ENCODE data around the gene MYOCD.
A peak's percentile ranks its signal among the peaks of the same experiment; 100 is the strongest.
"Not testable (repeated sequence)": the region's sequence is repeated elsewhere in the genome, so short reads cannot be mapped to it uniquely, and the experiment has no call there.

MYOCD gene

DNA sequence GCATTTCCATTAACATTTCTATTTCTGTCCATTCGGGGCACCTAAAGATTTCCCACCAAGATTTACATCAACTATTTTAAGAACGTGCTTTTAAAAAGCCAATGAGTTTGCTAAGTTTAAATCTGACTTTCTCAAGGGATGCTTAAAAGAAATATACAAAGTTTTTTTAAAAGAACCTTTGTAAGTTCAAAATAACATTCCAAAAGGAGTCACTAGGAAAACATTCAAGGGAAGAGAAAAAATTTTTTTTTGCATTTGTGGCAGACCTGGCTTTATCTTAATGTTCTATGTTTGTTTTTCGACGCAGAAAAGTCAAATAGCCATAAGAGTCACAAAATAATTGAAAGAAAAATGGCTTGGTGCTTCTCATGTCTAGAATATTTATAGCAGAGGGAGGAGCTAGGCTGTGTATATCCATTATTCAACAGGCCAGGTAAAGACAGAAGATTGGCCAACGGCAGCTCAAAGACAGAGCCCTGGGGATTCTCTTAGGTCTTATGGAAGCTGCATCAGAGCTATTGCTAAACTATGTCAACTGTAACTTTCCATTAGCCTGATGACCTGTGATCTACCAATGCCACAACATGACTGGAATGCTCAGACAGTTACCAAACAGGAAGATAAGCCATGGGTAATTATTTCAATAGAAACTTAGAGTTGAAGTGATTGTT, 37.8 kb upstream of the MYOCD start:
- H3K4me3 ChIP-seq (ENCODE audit: low read depth, low read length), result no peak overlapping the region

DNA sequence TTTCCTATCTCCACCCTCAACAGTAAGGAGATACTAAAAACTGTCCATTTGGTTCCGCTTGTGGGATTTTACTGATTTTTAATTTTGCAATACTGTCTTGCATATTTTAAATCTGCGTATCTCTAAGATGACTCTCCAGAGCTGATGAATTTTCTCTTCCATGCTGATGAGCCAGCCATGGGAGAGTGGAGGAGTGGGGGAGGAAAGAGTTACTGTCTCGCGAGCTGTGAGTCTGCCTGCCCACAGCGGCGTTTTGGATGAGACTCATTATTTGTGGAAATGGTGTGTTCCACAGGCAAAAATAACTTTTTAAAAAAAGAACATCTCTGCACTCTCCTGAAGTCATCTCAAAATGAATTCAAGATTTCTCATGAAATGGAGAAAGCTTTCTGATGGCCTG, 34.6 kb upstream of the MYOCD start:
- no peak for TF ChIP-seq CTCF (IDR thresholded peaks at IDR 0.05; ENCODE audit: low read depth, low read length)
- H3K27ac ChIP-seq, result no peak overlapping the region
- H3K27me3 ChIP-seq (ENCODE audit: insufficient read depth, low read depth, severe bottlenecking), result no peaks in the 10 kb centered on the region
- H3K9me3 ChIP-seq (ENCODE audit: severe bottlenecking), result no peaks in the 10 kb centered on the region
- no peaks in the 10 kb centered on the region for H3K36me3 ChIP-seq
- DNase-seq, result no peak
- H3K4me3 ChIP-seq (ENCODE audit: low read depth, low read length), result no peak overlapping the region

More for the DNA sequence above, 37.8 kb upstream of the MYOCD start:
- H3K27ac ChIP-seq, result no peak overlapping the region
- H3K27me3 ChIP-seq (ENCODE audit: insufficient read depth, low read depth, severe bottlenecking), result no peaks in the 10 kb centered on the region
- TF ChIP-seq CTCF (IDR thresholded peaks at IDR 0.05; ENCODE audit: low read depth, low read length), result no peak
- no peak for DNase-seq
- no peaks in the 10 kb centered on the region for H3K36me3 ChIP-seq
- no peaks in the 10 kb centered on the region for H3K9me3 ChIP-seq (ENCODE audit: severe bottlenecking)

DNA sequence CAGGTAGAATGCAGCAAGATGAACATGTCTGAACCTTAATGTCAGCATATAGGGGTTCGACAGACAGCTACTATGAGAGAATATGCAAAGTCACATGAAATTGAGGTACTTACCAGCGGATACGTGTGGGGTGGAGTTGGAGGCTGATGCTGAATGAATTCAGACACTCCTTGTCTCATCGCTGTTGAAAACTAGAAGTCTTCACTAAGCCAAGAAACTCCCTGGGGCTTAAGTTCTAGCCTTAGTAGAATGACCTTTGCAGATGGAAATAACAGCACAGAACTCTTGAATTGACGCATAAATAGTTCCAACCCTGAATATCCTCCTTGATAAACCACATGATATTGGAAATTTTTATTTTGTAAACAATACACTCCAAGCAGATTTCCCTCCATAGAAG, 32.9 kb upstream of the MYOCD start:
- no peak for TF ChIP-seq CTCF (IDR thresholded peaks at IDR 0.05; ENCODE audit: low read depth, low read length)
- H3K9me3 ChIP-seq (ENCODE audit: severe bottlenecking), result peaks cover 2% of the 10 kb centered on the region
- H3K27ac ChIP-seq, result no peak overlapping the region
- no peaks in the 10 kb centered on the region for H3K27me3 ChIP-seq (ENCODE audit: insufficient read depth, low read depth, severe bottlenecking)
- H3K36me3 ChIP-seq, result no peaks in the 10 kb centered on the region
- no peak for DNase-seq
- no peak overlapping the region for H3K4me3 ChIP-seq (ENCODE audit: low read depth, low read length)

GRCh38 chr17:12634789-12635414, 30.8 kb upstream of the MYOCD start:
- H3K27ac ChIP-seq, result no peak overlapping the region
- no peaks in the 10 kb centered on the region for H3K27me3 ChIP-seq (ENCODE audit: insufficient read depth, low read depth, severe bottlenecking)
- peak overlapping the region; percentile 4 for H3K4me3 ChIP-seq (ENCODE audit: low read depth, low read length)
- TF ChIP-seq CTCF (IDR thresholded peaks at IDR 0.05; ENCODE audit: low read depth, low read length), result no peak
- H3K36me3 ChIP-seq, result no peaks in the 10 kb centered on the region
- peaks cover 2% of the 10 kb centered on the region for H3K9me3 ChIP-seq (ENCODE audit: severe bottlenecking)
- no peak for DNase-seq

GRCh38 chr17:12635996-12636395, 29.7 kb upstream of the MYOCD start:
- not testable (repeated sequence) for H3K27ac ChIP-seq; DNase-seq; H3K27me3 ChIP-seq (ENCODE audit: insufficient read depth, low read depth, severe bottlenecking)

DNA sequence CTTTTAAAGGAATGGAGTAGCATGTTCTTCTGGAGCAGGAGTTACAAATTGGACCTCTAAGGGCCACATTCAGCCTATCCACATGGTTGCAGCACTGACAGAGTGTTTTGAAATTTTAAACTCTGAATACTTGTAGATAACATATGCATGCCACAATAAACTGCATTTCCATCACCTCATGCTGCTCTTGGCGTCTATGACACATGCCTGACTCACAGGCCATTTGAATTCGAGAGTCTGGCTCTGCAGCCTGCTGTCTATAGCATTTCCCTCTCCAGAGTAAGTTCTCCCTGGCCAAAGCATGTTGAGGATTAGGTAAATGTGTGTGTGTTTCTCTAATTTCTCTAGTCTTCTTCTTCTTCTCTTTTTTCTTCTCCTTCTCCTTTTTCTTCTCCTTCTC, 28.7 kb upstream of the MYOCD start:
- Histone ChIP-seq H3K9me3 (ENCODE audit: severe bottlenecking) (peaks cover 2% of the 10 kb centered on the region), H3K27me3 (ENCODE audit: insufficient read depth, low read depth, severe bottlenecking) (no peaks in the 10 kb centered on the region), H3K4me3 (ENCODE audit: low read depth, low read length) (no peak overlapping the region), H3K36me3 (no peaks in the 10 kb centered on the region), H3K27ac (no peak overlapping the region)
- no peak for TF ChIP-seq CTCF (IDR thresholded peaks at IDR 0.05; ENCODE audit: low read depth, low read length)
- no peak for DNase-seq

More at GRCh38 chr17:12635996-12636395, 29.7 kb upstream of the MYOCD start:
- not testable (repeated sequence) for H3K9me3 ChIP-seq (ENCODE audit: severe bottlenecking); H3K36me3 ChIP-seq; H3K4me3 ChIP-seq (ENCODE audit: low read depth, low read length)

Measured in WERI-Rb-1 (cell line).